HCT116 (cell line): ENCODE data around the gene NPIPB8.
"Not testable (repeated sequence)": the region's sequence is repeated elsewhere in the genome, so short reads cannot be mapped to it uniquely, and the experiment has no call there.

Experiments
- CEBPB ChIP-seq: IDR thresholded peaks from 2 replicates; pipeline ENCODE4 v1.6.1; 2012; ENCODE audit warnings: low read depth
- CTCF ChIP-seq, 3 experiments: fragments of 200-600 bp in 1 of 3; sonication (generic) in 1 of 3; IDR thresholded peaks in 2 of 3; conservative IDR thresholded peaks in 1 of 3; 2 replicates each; pipeline ENCODE4 v1.5.1; 2012 to 2017; ENCODE audit warnings: low read depth in 2 of 3, low read length in 2 of 3, antibody characterized with exemption in 1 of 3, borderline replicate concordance in 1 of 3, control low read depth in 1 of 3, mild to moderate bottlenecking in 1 of 3, mixed read lengths in 1 of 3, mixed run types in 1 of 3, moderate library complexity in 1 of 3; ENCODE audit not compliant: insufficient read depth in 1 of 3
- POLR2A ChIP-seq: IDR thresholded peaks from 2 replicates; pipeline ENCODE4 v1.7.0; 2011; ENCODE audit warnings: borderline replicate concordance; ENCODE audit not compliant: insufficient read depth, insufficient read length; ENCODE audit errors: extremely low read depth
- REST ChIP-seq: IDR thresholded peaks from 2 replicates; pipeline ENCODE4 v1.6.1; 2012; ENCODE audit warnings: low read depth

GRCh38 chr16:28616224-28616577, 21.7 kb upstream of the NPIPB8 start:
- TF ChIP-seq CEBPB; REST; CTCF (IDR thresholded peaks at IDR 0.05 in 2 of 3, conservative IDR thresholded peaks at IDR 0.05 in 1 of 3; ENCODE audit: borderline replicate concordance in 1 of 3, insufficient read depth in 1 of 3, low read depth in 2 of 3, low read length in 2 of 3); POLR2A: not testable (repeated sequence)
